Sigmoid colon (tissue), 3 donors: Measurements from ENCODE around the gene SH3RF2.

Experiments used
- POLR2A ChIP-seq, 2 donors: fragments of 450-650 bp; IDR thresholded peaks; one replicate each; pipeline ENCODE4 v1.6.1; 2016; ENCODE audit warnings: antibody characterized with exemption in 2 of 2, mild to moderate bottlenecking in 2 of 2, moderate library complexity in 2 of 2
- TF ChIP-seq, protein P1 (sequence below), 4 experiments: fragments of 450-650 bp in 3 of 4; fragments of 200-600 bp in 1 of 4; IDR thresholded peaks; one replicate each; pipeline ENCODE4 v1.5.1; 2016 to 2019; ENCODE audit warnings: antibody characterized with exemption in 4 of 4, mild to moderate bottlenecking in 3 of 4, moderate library complexity in 2 of 4

DNA sequence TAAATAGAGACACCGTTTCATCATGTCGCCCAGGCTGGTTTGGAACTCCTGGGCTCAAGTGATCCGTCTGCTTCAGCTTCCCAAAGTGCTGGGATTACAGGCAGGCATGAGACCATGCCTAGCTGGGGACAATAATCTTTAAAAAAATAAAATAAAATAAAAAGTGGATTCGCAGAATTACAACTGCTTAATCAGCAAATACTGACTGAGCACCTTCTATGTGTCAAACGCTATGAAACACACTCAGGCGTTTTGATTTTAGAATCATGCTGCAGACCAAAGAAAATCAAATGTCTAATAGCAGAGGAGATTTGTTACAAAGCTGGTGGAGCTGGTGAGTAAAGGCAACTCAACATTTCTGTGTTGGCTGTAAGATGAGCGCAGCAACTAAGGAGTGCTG lies 22.7 kb upstream of the SH3RF2 start:
- TF ChIP-seq, protein P1, sequence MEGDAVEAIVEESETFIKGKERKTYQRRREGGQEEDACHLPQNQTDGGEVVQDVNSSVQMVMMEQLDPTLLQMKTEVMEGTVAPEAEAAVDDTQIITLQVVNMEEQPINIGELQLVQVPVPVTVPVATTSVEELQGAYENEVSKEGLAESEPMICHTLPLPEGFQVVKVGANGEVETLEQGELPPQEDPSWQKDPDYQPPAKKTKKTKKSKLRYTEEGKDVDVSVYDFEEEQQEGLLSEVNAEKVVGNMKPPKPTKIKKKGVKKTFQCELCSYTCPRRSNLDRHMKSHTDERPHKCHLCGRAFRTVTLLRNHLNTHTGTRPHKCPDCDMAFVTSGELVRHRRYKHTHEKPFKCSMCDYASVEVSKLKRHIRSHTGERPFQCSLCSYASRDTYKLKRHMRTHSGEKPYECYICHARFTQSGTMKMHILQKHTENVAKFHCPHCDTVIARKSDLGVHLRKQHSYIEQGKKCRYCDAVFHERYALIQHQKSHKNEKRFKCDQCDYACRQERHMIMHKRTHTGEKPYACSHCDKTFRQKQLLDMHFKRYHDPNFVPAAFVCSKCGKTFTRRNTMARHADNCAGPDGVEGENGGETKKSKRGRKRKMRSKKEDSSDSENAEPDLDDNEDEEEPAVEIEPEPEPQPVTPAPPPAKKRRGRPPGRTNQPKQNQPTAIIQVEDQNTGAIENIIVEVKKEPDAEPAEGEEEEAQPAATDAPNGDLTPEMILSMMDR (IDR thresholded peaks at IDR 0.05), result no peak
- no peak for TF ChIP-seq POLR2A (IDR thresholded peaks at IDR 0.05)
